Natural killer cell (primary cell): ENCODE results near the gene TOR1A. TPM values are rescaled to one million over a fixed set of nuclear protein-coding genes. Genes with fewer than 3 reads are reported as not detected.

Experiments
- ATAC-seq, 3 donors: fragments of 150-1000 bp in 2 of 3; fragments of 200-7000 bp in 1 of 3; cut with Tn5 transposase; 1 replicate in 1 of 3; 2 replicates in 2 of 3; pipeline ENCODE4 v1.10.0; 2021; ENCODE audit warnings: mild to moderate bottlenecking in 2 of 3, moderate library complexity in 2 of 3
- DNase-seq, 2 donors: peaks; one replicate each; pipeline versions ENCODE4 v3.0.0 to v3.0.0-alpha.2; 2013 to 2021; ENCODE audit warnings: mixed read lengths in 1 of 2
- H3K27ac ChIP-seq: one replicate; pipeline ENCODE4 v1.5.1; 2013; ENCODE audit warnings: mild to moderate bottlenecking, low read length
- H3K27me3 ChIP-seq: one replicate; pipeline ENCODE4 v1.6.1; 2013; ENCODE audit warnings: low read length; ENCODE audit not compliant: control insufficient read depth, insufficient read depth
- H3K36me3 ChIP-seq: one replicate; pipeline ENCODE4 v1.6.1; 2013; ENCODE audit warnings: low read length; ENCODE audit not compliant: control insufficient read depth, insufficient read depth
- H3K4me1 ChIP-seq: one replicate; pipeline ENCODE4 v1.6.1; 2013; ENCODE audit warnings: low read length; ENCODE audit not compliant: control insufficient read depth, insufficient read depth
- H3K4me3 ChIP-seq: one replicate; pipeline ENCODE4 v1.5.1; 2013; ENCODE audit warnings: low read length
- H3K9me3 ChIP-seq: one replicate; pipeline ENCODE4 v1.6.1; 2013; ENCODE audit warnings: low read length; ENCODE audit not compliant: control insufficient read depth, insufficient read depth
- H3K27ac Mint-ChIP-seq, 2 donors: one replicate each; pipeline ENCODE4 v1.8.0; 2022; ENCODE audit warnings: mild to moderate bottlenecking in 2 of 2, mixed read lengths in 2 of 2, moderate library complexity in 1 of 2
- H3K27me3 Mint-ChIP-seq, 2 donors: one replicate each; pipeline ENCODE4 v1.8.0; 2022; ENCODE audit warnings: low read depth in 2 of 2, mixed read lengths in 2 of 2
- H3K36me3 Mint-ChIP-seq: one replicate; pipeline ENCODE4 v1.8.0; 2022; ENCODE audit warnings: mixed read lengths
- H3K4me1 Mint-ChIP-seq, 2 donors: one replicate each; pipeline ENCODE4 v1.8.0; 2022; ENCODE audit warnings: mixed read lengths in 2 of 2
- H3K4me3 Mint-ChIP-seq: one replicate; pipeline ENCODE4 v1.8.0; 2022; ENCODE audit warnings: mild to moderate bottlenecking, moderate library complexity, mixed read lengths
- H3K9me3 Mint-ChIP-seq, 2 donors: one replicate each; pipeline ENCODE4 v1.8.0; 2022; ENCODE audit warnings: mixed read lengths in 2 of 2
- CTCF ChIP-seq: fragments of 200-600 bp; IDR thresholded peaks from one replicate; pipeline ENCODE4 v1.8.0; 2022; ENCODE audit warnings: antibody characterized with exemption
- WGBS: methylation state at CpG from one replicate; pipeline ENCODE4 v1.1.7; 2013; ENCODE audit warnings: missing lambda C conversion rate; ENCODE audit not compliant: insufficient coverage; 5-methylcytosine and 5-hydroxymethylcytosine counted together
- intact Hi-C: fragments of 100-400 bp; cut with micrococcal nuclease; formaldehyde crosslinking; loops from one replicate; pipeline ENCODE4 v1.14.2; 2022
- total RNA-seq, 4 donors: library from RNA; stranded (reverse); fragments of 120-200 nt in 1 of 4; gene quantifications; one replicate each; pipeline versions ENCODE4 v1.2.3 to v1.2.4, GENCODE V29; 2013 to 2022

The TOR1A gene
- total RNA-seq, 3 donors from 2014 or later (not counting 1 experiment from before 2014, with no cell fraction given): 26.1 to 36.4 (median 34.8) TPM

GRCh38 chr9:129866394-129867135, 42.6 kb upstream of the TOR1A start:
- Histone ChIP-seq H3K27me3 (no peaks in the 10 kb centered on the region), H3K36me3 (peaks cover 32% of the 10 kb centered on the region), H3K4me3 (no peak overlapping the region), H3K9me3 (no peaks in the 10 kb centered on the region), H3K27ac (no peak overlapping the region), H3K4me1 (peaks cover 76% of the 10 kb centered on the region)
- Mint-ChIP-seq H3K9me3 (no peaks in the 10 kb centered on the region), H3K36me3 (no peaks in the 10 kb centered on the region), H3K27me3 (no peaks in the 10 kb centered on the region), H3K4me1 (peaks cover 61 to 74% of the 10 kb centered on the region in 2 donors), H3K4me3 (peak overlapping the region; percentile 52), H3K27ac (peak overlapping the region; percentile 85 to 92)
- DNase-seq (peak in 1 of 2 donors; percentile 86), ATAC-seq (no peak)
- 79% methylated on average over 17 of the region's 17 CpGs for WGBS
- intact Hi-C loops: loop anchor here (5.0 to 10.0 kb wide), 2 partner anchors 261 to 1868 kb away; no protein-coding TSS in a partner anchor
- TF ChIP-seq CTCF: no peak

- H3K9me3 ChIP-seq: no peaks in the 10 kb centered on the region
- Mint-ChIP-seq H3K9me3 (no peaks in the 10 kb centered on the region), H3K36me3 (no peaks in the 10 kb centered on the region), H3K27me3 (no peaks in the 10 kb centered on the region), H3K4me1 (peaks cover 55 to 69% of the 10 kb centered on the region in 2 donors), H3K4me3 (peak overlapping the region; percentile 52), H3K27ac (peak overlapping the region; percentile 85 to 92)
- H3K4me3 ChIP-seq: no peak overlapping the region
- H3K36me3 ChIP-seq: peaks cover 40% of the 10 kb centered on the region
- no peak for TF ChIP-seq CTCF
- no peak for ATAC-seq
- DNase-seq: no peak
- H3K27me3 ChIP-seq: no peaks in the 10 kb centered on the region
- intact Hi-C loops: loop anchor here (5.0 to 10.0 kb wide), 2 partner anchors 262 to 1869 kb away; no protein-coding TSS in a partner anchor
- peaks cover 83% of the 10 kb centered on the region for H3K4me1 ChIP-seq
- WGBS: 76% methylated on average over 12 of the region's 14 CpGs
- H3K27ac ChIP-seq: no peak overlapping the region
These were observed 41.9 kb upstream of the TOR1A start for GRCh38 chr9:129865668-129866320.

GRCh38 chr9:129864991-129865647, 41.2 kb upstream of the TOR1A start:
- no peak overlapping the region for H3K4me3 Mint-ChIP-seq
- H3K4me1 Mint-ChIP-seq: peaks cover 53 to 64% of the 10 kb centered on the region in 2 donors
- H3K4me1 ChIP-seq: peaks cover 82% of the 10 kb centered on the region
- peaks cover 42% of the 10 kb centered on the region for H3K36me3 ChIP-seq
- H3K9me3 Mint-ChIP-seq: no peaks in the 10 kb centered on the region
- DNase-seq: no peak
- H3K27ac ChIP-seq: no peak overlapping the region
- H3K27me3 Mint-ChIP-seq: no peaks in the 10 kb centered on the region
- H3K36me3 Mint-ChIP-seq: no peaks in the 10 kb centered on the region
- no peak overlapping the region for H3K4me3 ChIP-seq
- WGBS: 52% methylated on average over 11 of the region's 11 CpGs
- no peak for TF ChIP-seq CTCF
- intact Hi-C loops: loop anchor here (5.0 to 10.0 kb wide), 2 partner anchors 262 to 1870 kb away; no protein-coding TSS in a partner anchor
- no peaks in the 10 kb centered on the region for H3K9me3 ChIP-seq
- H3K27ac Mint-ChIP-seq: peak overlapping the region; percentile 70 to 72
- no peaks in the 10 kb centered on the region for H3K27me3 ChIP-seq
- ATAC-seq: no peak
